Mononuclear cell (primary cell): Measurements from ENCODE around the gene MRPS33. TPM values are rescaled to one million over a fixed set of nuclear protein-coding genes. Genes with fewer than 3 reads are reported as not detected.
A peak's percentile ranks its signal among the peaks of the same experiment; 100 is the strongest.
"Not testable (repeated sequence)": the region's sequence is repeated elsewhere in the genome, so short reads cannot be mapped to it uniquely, and the experiment has no call there.

Experiments
- H3K27me3 ChIP-seq: 2 replicates; pipeline ENCODE4 v1.6.0; 2011; ENCODE audit warnings: low read length, control low read depth; ENCODE audit not compliant: insufficient read depth
- H3K4me1 ChIP-seq: 2 replicates; pipeline ENCODE4 v1.5.1; 2011; ENCODE audit warnings: mild to moderate bottlenecking, low read length, control low read depth; ENCODE audit not compliant: insufficient read depth
- H3K4me3 ChIP-seq: 2 replicates; pipeline ENCODE4 v1.5.1; 2011; ENCODE audit warnings: mild to moderate bottlenecking, low read length, moderate library complexity
- H3K9me3 ChIP-seq: 2 replicates; pipeline ENCODE4 v1.5.1; 2011; ENCODE audit warnings: low read depth, mild to moderate bottlenecking, control low read depth, low read length
- total RNA-seq: library from RNA; depleted of rRNA; stranded (reverse); fragments of >200 nt; gene quantifications from one replicate; pipeline ENCODE4 v1.2.3, GENCODE V29; 2012

MRPS33 gene
- 11.9 TPM for total RNA-seq

DNA sequence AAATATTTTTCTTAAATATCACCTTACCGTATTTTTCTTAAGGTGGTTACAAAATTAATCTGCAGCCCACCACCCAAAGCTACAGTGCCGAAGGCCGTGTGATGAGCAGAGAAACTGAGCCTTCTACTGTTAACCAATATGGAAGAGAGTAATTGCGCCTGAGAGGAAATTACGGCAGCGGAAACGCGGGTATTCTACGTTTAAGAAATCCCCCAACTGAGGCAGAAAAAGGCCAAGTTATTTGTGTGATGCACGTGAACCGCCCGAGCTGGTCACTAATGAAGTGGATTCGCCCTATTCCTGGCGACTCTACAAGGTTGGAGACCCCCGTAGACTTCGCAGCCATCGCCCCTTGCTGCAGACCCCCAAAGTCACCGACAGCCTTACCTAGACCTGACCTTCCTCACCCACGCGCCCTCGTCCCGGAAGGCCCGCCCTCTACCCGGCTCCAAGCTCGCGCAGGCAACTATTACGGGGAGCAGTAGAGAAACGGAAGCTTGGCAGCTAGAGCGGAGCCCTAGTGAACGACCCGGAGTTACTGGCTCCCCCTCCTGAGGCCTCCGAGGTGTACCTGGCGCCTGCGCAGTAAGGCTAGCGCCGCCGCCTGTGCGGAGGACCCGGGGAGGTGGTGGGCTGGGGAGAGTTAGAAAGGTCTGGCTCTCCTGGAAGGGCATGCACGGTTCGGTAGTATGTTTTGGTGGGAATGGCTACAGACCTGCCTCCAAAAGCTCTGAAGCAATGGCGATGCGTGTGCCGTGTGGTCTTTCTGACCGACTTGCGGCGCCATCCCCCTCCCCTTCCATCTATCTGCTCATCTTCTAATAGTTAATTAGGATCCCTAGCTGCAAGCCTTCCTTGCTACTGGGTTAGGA is at the start of gene MRPS33:
Gene MRPS33, minus strand, starts transcription at position 429 of the 872 bp plus-strand sequence. CDS start 4,319 bp downstream, outside the sequence.
- H3K4me1 ChIP-seq: peaks cover 8% of the 10 kb centered on the region
- H3K4me3 ChIP-seq: peak within 1 kb of the TSS; percentile 47
- no peaks in the 10 kb centered on the region for H3K9me3 ChIP-seq
- H3K27me3 ChIP-seq: peaks cover 20% of the 10 kb centered on the region

DNA sequence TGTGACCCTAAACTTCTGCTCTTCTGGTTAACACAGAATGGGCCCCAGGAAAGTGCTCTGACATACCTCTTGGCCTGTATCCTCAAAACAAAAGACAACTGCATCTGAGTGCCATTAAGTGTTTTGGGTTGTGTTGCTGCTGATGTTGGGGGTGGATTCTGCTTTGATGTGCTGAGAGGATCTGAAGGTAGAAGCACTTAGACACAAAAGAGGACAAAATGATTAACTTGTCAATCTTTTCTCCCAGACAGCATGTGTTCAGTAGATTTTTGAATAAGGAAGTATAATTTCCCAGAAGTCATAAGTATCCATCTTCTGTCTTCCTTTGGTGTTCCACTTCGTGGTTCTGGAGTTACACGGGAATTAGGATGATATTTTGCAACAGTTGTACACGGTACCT is 43.0 kb upstream of the MRPS33 start:
- Histone ChIP-seq H3K4me3 (no peak overlapping the region), H3K27me3 (peaks cover 3% of the 10 kb centered on the region), H3K9me3 (no peaks in the 10 kb centered on the region), H3K4me1 (peaks cover 8% of the 10 kb centered on the region)

DNA sequence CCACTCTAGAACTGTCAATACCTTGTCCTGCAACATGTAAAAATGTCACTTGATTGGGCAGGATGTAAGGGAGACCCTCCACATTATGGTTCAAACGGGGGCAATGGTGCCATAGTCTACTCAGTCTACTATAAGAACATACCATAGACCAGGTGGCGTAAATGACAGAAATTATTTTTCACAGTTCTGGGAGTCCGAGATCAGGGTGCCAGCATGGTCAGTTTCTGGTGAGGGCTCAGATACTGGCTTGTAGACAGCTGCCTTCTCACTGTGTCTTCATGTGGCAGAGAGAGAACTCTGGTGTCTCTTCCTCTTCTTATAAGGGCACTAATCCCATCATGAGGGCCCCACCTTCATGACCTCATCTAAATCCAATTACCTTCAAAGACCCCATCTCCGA is 40.4 kb upstream of the MRPS33 start:
- Histone ChIP-seq H3K9me3 (no peaks in the 10 kb centered on the region), H3K4me3 (no peak overlapping the region), H3K27me3 (peaks cover 3% of the 10 kb centered on the region), H3K4me1 (peaks cover 8% of the 10 kb centered on the region)

DNA sequence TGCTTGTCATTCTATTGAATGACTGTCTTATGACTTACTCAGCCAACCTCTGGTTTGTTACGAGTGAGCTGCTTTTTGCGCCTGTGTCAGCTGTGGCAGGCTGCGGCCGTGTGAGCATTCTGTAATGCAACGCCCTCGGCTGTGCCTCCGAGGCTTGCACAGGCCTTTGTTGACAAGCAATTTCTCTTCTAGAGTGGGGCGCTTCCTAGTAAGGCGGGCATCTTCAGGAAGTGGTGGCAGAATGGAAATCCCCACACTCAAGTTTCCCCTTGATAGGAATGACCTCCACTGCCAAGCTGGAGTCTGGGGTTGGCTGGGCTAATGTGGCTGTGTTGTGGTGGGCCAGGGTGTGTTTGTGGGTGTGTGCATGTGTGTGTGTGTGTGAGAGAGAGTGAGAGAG is 38.9 kb upstream of the MRPS33 start:
- Histone ChIP-seq H3K4me1 (peaks cover 8% of the 10 kb centered on the region), H3K9me3 (no peaks in the 10 kb centered on the region), H3K27me3 (peaks cover 3% of the 10 kb centered on the region), H3K4me3 (no peak overlapping the region)

DNA sequence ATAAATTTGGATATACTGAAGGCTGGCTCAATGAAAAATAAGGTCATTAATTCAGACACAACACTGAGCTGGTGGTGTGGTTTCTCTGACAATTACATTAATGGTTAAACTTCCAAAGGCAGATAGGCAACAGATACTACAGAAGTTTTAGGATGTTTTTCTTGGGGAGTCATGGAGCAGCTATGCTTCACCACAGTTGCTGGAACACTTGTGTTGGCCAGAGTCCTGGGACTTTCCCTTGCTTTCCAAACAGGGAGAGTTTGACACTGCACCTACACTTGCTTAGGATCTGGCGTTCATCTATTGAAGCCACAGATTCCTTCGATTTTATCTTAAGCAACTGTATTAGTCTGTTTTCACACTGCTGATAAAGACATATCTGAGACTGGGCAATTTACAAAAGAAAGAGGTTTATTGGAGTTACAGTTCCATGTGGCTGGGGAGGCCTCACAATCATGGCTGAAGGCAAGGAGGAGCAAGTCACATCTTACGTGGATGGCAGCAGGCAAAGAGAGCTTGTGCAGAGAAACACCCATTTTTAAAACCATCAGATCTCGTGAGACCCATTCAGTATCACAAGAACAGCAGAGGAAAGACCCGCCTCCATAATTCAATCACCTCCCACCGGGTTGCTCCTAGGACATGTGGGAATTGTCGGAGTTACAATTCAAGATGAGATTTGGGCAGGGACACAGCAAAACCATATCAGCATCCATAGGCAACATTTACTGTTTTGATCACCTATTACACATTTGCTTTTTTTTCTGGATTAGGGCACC is 31.3 kb upstream of the MRPS33 start:
- no peaks in the 10 kb centered on the region for H3K9me3 ChIP-seq
- peaks cover 3% of the 10 kb centered on the region for H3K27me3 ChIP-seq
- H3K4me1 ChIP-seq: no peaks in the 10 kb centered on the region
- H3K4me3 ChIP-seq: no peak overlapping the region

DNA sequence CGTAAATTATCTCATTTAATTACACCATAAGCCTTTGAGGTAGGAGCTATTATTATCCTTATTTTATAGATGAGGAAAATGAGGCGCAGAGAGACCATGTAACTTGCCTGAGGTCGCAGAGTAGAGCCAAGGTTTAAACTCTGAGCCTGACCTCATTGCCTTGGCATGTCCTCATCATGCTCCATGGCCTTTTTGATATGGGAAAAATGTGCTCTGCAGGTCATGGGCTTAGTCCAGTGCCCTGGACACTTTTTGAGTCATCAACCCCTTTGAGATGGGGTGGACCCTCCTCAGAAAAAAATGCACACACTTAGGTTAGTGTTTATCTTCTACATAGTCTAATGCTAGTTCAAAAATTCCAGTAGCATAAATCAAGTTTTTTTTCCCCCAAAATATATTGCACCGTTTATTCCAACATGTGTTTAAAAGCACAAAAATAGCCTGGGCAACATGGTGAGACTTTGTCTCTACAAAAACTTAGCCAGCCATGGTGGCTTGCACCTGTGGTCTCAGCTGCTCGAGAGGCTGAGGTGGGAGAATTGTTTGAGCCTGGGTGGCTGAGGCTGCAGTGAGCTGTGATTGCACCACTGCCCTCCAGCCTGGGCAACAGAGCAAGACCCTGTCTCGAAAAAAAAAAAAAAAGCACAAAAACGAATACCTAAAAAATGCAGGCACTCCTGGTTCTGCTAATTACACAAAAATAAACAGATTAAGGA is 30.5 kb upstream of the MRPS33 start:
- peaks cover 3% of the 10 kb centered on the region for H3K27me3 ChIP-seq
- no peaks in the 10 kb centered on the region for H3K4me1 ChIP-seq
- no peaks in the 10 kb centered on the region for H3K9me3 ChIP-seq
- no peak overlapping the region for H3K4me3 ChIP-seq

DNA sequence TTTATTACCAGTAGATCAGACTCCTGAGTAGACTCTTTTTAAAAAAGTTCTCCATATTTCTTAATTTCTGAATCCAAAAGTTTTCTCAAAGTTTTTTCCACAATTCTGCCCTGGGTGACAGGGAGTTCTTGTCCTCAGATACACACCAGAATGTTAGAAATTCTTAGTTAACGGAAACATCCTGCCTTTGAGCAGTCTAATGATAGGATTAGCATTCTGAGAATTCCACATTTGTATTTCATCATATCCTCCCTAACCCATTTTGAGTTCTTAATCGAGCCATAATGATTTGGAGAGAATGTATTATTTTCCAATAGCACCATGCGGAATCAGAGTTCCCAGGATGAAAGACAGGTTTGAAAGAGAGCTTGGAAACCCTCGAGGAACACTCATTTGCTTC is 28.9 kb upstream of the MRPS33 start:
- H3K4me1 ChIP-seq: no peaks in the 10 kb centered on the region
- peaks cover 3% of the 10 kb centered on the region for H3K27me3 ChIP-seq

DNA sequence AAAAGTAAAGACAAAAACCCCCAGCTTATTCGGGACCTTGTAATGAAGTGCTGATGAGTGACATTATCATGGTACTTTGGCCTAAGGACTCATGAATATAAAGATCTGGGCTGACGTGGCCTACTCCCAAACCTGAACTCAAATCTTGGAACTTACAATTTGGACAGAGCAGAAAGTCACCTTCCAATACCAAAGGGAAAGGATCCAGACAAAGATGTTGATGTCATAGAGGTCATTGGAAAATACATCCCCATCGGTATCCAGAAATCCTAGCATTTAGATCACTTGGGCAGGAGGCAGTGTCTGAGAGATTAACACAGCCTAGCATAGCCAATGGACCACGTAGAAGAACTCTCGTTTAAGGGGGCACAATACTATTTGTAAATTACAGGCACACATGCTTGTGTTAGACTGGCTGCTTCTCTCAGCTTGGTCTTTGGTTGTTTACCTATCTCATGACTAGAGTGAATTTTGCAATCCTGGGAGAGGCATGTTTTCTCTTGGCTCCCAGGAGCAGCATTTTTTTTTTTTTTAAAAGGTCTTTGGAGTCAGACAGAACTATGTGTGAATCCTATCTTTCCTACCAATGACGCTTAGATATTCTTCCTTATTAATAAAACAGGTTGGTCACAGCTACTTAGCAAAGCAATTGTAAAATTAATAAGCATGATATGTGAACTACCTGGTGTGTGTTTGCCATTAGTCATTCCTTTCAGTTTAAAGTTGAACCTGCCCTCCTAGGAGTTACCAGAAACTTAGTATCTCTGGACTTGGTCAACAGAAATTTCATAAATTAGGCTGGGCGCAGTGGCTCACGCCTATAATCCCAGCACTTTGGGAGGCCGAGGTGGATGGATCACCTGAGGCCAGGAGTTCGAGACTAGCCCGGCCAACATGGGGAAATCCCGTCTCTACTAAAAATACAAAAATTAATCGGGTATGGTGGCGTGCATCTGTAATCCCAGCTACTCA is 27.8 kb upstream of the MRPS33 start:
- H3K4me1 ChIP-seq: no peaks in the 10 kb centered on the region
- peaks cover 3% of the 10 kb centered on the region for H3K27me3 ChIP-seq
- no peaks in the 10 kb centered on the region for H3K9me3 ChIP-seq
- H3K4me3 ChIP-seq: no peak overlapping the region

More for the DNA sequence above, 28.9 kb upstream of the MRPS33 start:
- no peak overlapping the region for H3K4me3 ChIP-seq
- H3K9me3 ChIP-seq: no peaks in the 10 kb centered on the region

DNA sequence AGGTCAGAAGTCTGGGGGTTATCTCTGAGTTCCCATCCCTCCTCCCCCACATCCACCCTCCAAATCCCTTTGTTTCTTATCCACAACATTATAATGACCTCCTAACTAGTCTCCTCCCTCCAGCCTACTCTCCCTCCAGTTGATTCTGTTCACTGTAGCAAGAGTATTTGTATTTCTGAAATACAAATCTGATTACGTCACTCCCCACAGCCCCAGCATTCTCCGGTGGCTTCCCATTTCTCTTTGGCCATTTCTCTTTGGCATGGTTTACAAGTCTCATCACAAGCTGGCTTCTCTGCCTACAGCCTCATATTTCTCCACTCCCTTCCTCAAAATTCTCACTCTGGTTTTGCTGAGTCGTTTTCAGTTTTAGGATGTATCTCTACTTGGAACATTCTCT is 24.6 kb upstream of the MRPS33 start:
- Histone ChIP-seq H3K9me3 (no peaks in the 10 kb centered on the region), H3K4me1 (no peaks in the 10 kb centered on the region)

DNA sequence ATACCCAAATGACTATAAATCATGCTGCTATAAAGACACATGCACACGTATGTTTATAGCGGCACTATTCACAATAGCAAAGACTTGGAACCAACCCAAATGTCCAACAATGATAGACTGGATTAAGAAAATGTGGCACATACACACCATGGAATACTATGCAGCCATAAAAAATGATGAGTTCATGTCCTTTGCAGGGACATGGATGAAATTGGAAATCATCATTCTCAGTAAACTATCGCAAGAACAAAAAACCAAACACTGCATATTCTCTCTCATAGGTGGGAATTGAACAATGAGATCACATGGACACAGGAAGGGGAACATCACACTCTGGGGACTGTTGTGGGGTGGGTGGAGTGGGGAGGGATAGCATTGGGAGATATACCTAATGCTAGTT is 23.3 kb upstream of the MRPS33 start:
- not testable (repeated sequence) for H3K4me3 ChIP-seq, H3K9me3 ChIP-seq, H3K4me1 ChIP-seq, H3K27me3 ChIP-seq

More for the DNA sequence above, 24.6 kb upstream of the MRPS33 start:
- peaks cover 3% of the 10 kb centered on the region for H3K27me3 ChIP-seq
- no peak overlapping the region for H3K4me3 ChIP-seq

DNA sequence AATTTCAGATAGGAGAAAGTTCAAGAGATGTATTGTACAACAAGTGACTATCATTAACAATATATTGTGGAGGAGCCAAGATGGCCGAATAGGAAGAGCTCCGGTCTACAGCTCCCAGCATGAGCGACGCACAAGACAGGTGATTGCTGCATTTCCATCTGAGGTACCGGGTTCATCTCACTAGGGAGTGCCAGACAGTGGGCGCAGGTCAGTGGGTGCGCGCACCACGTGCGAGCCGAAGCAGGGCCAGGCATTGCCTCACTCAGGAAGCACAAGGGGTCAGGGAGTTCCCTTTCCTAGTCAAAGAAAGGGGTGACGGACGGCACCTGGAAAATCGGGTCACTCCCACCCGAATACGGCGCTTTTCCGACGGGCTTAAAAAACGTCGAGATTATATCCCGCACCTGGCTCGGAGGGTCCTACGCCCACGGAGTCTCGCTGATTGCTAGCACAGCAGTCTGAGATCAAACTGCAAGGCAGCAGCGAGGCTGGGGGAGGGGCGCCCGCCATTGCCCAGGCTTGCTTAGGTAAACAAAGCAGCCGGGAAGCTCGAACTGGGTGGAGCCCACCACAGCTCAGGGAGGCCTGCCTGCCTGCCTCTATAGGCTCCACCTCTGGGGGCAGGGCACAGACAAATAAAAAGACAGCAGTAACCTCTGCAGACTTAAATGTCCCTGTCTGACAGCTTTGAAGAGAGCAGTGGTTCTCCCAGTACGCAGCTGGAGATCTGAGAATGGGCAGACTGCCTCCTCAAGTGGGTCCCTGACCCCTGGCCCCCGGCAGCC is 18.0 kb upstream of the MRPS33 start:
- not testable (repeated sequence) for H3K4me1 ChIP-seq, H3K9me3 ChIP-seq, H3K4me3 ChIP-seq
- H3K27me3 ChIP-seq: peaks cover 14% of the 10 kb centered on the region

DNA sequence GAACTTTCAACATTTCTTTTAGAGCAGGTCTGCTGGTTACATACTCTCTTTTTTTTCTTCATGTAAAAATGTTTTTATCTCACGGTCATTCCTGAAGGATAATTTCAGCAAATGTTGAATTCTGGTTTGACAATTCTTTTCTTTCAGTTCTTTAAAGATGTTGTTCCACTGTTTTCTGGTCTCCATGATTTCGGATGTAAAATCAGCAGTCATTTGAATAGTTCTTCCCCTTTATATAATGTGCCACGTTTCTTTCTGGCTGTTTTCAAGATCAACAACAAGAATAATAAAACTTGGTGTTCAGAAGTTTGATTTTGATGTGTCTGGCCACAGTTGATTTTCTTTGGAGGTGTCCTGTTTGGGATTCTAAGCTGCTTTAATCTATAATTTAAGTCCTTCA is 14.0 kb upstream of the MRPS33 start:
- H3K9me3 ChIP-seq: peaks cover 19% of the 10 kb centered on the region
- H3K27me3 ChIP-seq: peaks cover 15% of the 10 kb centered on the region

DNA sequence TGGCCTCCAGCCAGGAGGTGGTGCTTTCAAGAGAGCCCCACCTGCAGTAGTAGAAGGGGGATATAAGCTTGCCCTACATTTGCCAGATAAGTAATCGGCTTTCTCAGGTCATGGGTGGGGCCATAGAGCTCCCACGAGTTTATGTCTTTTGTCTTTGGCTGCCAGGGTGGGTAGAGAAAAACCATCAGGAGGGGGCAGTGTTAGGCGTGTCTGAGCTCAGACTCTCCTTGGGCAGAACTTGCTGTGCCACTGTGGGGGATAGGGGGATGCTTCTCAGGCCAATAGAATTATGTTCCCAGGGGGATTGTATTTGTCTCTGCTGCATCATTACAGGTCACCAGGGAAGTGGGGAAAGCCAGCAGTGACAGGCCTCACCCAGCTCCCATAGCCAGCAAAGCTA is 12.3 kb upstream of the MRPS33 start:
- peaks cover 17% of the 10 kb centered on the region for H3K27me3 ChIP-seq
- peaks cover 20% of the 10 kb centered on the region for H3K9me3 ChIP-seq
- H3K4me1 ChIP-seq: no peaks in the 10 kb centered on the region
- no peak overlapping the region for H3K4me3 ChIP-seq

More for the DNA sequence above, 14.0 kb upstream of the MRPS33 start:
- Histone ChIP-seq H3K4me3 (no peak overlapping the region), H3K4me1 (no peaks in the 10 kb centered on the region)
